Neural cell (in vitro differentiated cells): ENCODE results near the gene CDHR2. TPM values are rescaled to one million over a fixed set of nuclear protein-coding genes. Genes with fewer than 3 reads are reported as not detected.

Source experiments
- H2AFZ ChIP-seq: fragments of 200-600, 300-800 bp; sonication (generic), shearing (Covaris generic); 2 replicates; pipeline ENCODE4 v1.6.0; 2014; ENCODE audit warnings: low read depth, mild to moderate bottlenecking, antibody characterized with exemption, low read length, moderate library complexity
- H3F3A ChIP-seq: fragments of 200-600 bp; shearing (Covaris generic); 2 replicates; pipeline ENCODE4 v1.6.1; 2016; ENCODE audit warnings: mild to moderate bottlenecking, moderate library complexity, mixed read lengths, antibody characterized with exemption, low read length; ENCODE audit not compliant: insufficient read depth, poor library complexity, severe bottlenecking
- H3K27ac ChIP-seq: fragments of 200-600, 300-800 bp; sonication (generic), shearing (Covaris generic); 2 replicates; pipeline ENCODE4 v1.5.1; 2014; ENCODE audit warnings: mild to moderate bottlenecking, low read length, moderate library complexity
- H3K27me3 ChIP-seq: fragments of 300-800, 200-600 bp; sonication (generic), shearing (Covaris generic); 2 replicates; pipeline ENCODE4 v1.6.0; 2014; ENCODE audit warnings: mild to moderate bottlenecking, low read depth, low read length, moderate library complexity; ENCODE audit not compliant: insufficient read depth
- H3K36me3 ChIP-seq: fragments of 300-800, 200-600 bp; sonication (generic), shearing (Covaris generic); 2 replicates; pipeline ENCODE4 v1.5.1; 2014; ENCODE audit warnings: mild to moderate bottlenecking, antibody characterized with exemption, low read length, moderate library complexity; ENCODE audit not compliant: insufficient read depth
- H3K4me2 ChIP-seq: fragments of 300-800, 200-600 bp; sonication (generic), shearing (Covaris generic); 2 replicates; pipeline ENCODE4 v1.6.0; 2014; ENCODE audit warnings: mild to moderate bottlenecking, low read length
- H3K4me3 ChIP-seq: fragments of 300-800, 200-600 bp; sonication (generic), shearing (Covaris generic); 2 replicates; pipeline ENCODE4 v1.5.1; 2014; ENCODE audit warnings: mild to moderate bottlenecking, low read length, moderate library complexity
- H3K79me2 ChIP-seq: fragments of 200-600 bp; shearing (Covaris generic); replicated peaks from 2 replicates; pipeline ENCODE4 v1.6.0; 2014; ENCODE audit warnings: mild to moderate bottlenecking, low read length, moderate library complexity; ENCODE audit not compliant: insufficient read depth
- H3K9ac ChIP-seq: fragments of 300-800, 200-600 bp; sonication (generic), shearing (Covaris generic); 2 replicates; pipeline ENCODE4 v1.6.1; 2016; ENCODE audit warnings: mild to moderate bottlenecking, low read length, mixed read lengths
- H3K9me2 ChIP-seq: fragments of 200-600 bp; shearing (Covaris generic); 2 replicates; pipeline ENCODE4 v1.6.1; 2016; ENCODE audit warnings: mild to moderate bottlenecking, low read length, mixed read lengths; ENCODE audit not compliant: insufficient read depth
- H3K9me3 ChIP-seq: fragments of 200-600, 300-800 bp; sonication (generic), shearing (Covaris generic); 2 replicates; pipeline ENCODE4 v1.6.1; 2016; ENCODE audit warnings: mild to moderate bottlenecking, mixed run types, low read length, moderate library complexity, mixed read lengths
- H4K20me1 ChIP-seq: fragments of 200-600 bp; shearing (Covaris generic); 2 replicates; pipeline ENCODE4 v1.6.1; 2016; ENCODE audit warnings: mild to moderate bottlenecking, mixed run types; ENCODE audit not compliant: insufficient read depth
- CTCF ChIP-seq: fragments of 450-650 bp; IDR thresholded peaks from 2 replicates; pipeline ENCODE4 v1.5.1; 2014; ENCODE audit warnings: antibody characterized with exemption, mild to moderate bottlenecking, moderate library complexity; ENCODE audit not compliant: poor library complexity, severe bottlenecking
- EP300 ChIP-seq: fragments of 450-650 bp; conservative IDR thresholded peaks from 2 replicates; pipeline ENCODE4 v1.6.1; 2014; ENCODE audit warnings: antibody characterized with exemption, mild to moderate bottlenecking, moderate library complexity; ENCODE audit not compliant: poor library complexity, severe bottlenecking
- EZH2 ChIP-seq: fragments of 200-600, 300-800 bp; shearing (Covaris generic), sonication (generic); IDR thresholded peaks from 2 replicates; pipeline ENCODE4 v1.6.1; 2014; ENCODE audit warnings: antibody characterized with exemption, low read length, borderline replicate concordance, mild to moderate bottlenecking; ENCODE audit not compliant: insufficient read depth, poor library complexity, severe bottlenecking
- MXI1 ChIP-seq: fragments of 450-650 bp; conservative IDR thresholded peaks from 2 replicates; pipeline ENCODE4 v1.6.1; 2014; ENCODE audit warnings: antibody characterized with exemption, mild to moderate bottlenecking; ENCODE audit not compliant: poor library complexity, severe bottlenecking
- POLR2AphosphoS5 ChIP-seq: IDR thresholded peaks from 2 replicates; pipeline ENCODE4 v1.6.1; 2012
- RAD21 ChIP-seq: fragments of 450-650 bp; conservative IDR thresholded peaks from 2 replicates; pipeline ENCODE4 v1.6.1; 2014; ENCODE audit warnings: antibody characterized with exemption, mild to moderate bottlenecking, moderate library complexity
- REST ChIP-seq: IDR thresholded peaks from 2 replicates; pipeline ENCODE4 v1.6.1; 2012; ENCODE audit warnings: borderline replicate concordance
- SMC3 ChIP-seq: fragments of 450-650 bp; conservative IDR thresholded peaks from 2 replicates; pipeline ENCODE4 v1.6.1; 2014; ENCODE audit warnings: antibody characterized with exemption, mild to moderate bottlenecking, moderate library complexity; ENCODE audit not compliant: poor library complexity
- TAF1 ChIP-seq: IDR thresholded peaks from 2 replicates; pipeline ENCODE4 v1.6.1; 2012; ENCODE audit warnings: low read depth
- polyA plus RNA-seq: library from polyadenylated mRNA; depleted of rRNA; stranded (reverse); fragments of >200 nt; gene quantifications from 2 replicates; pipeline ENCODE4 v1.2.3, GENCODE V29; 2014

The CDHR2 gene
- polyA plus RNA-seq, 1 donor from 2014 or later: 1.0 TPM

GRCh38 chr5:176639208-176639607 lies 90.1 kb downstream of the CDHR2 start:
- Histone ChIP-seq H4K20me1 (no peaks in the 10 kb centered on the region), H3F3A (no peaks in the 10 kb centered on the region), H3K27me3 (no peaks in the 10 kb centered on the region), H3K4me2 (no peak overlapping the region), H2AFZ (no peak overlapping the region), H3K9ac (no peak overlapping the region), H3K79me2 (no peaks in the 10 kb centered on the region), H3K36me3 (no peaks in the 10 kb centered on the region), H3K27ac (no peak overlapping the region), H3K9me2 (no peaks in the 10 kb centered on the region), H3K4me3 (no peak overlapping the region), H3K9me3 (no peaks in the 10 kb centered on the region)
- TF ChIP-seq SMC3: no peak
- TF ChIP-seq REST: no peak
- TF ChIP-seq RAD21: no peak
- no peak for TF ChIP-seq MXI1
- TF ChIP-seq POLR2AphosphoS5: no peak
- TF ChIP-seq TAF1: no peak
- no peak for TF ChIP-seq CTCF
- TF ChIP-seq EZH2: no peak

- no peak overlapping the region for H3K4me2 ChIP-seq
- H3K79me2 ChIP-seq: no peaks in the 10 kb centered on the region
- no peak overlapping the region for H3K27ac ChIP-seq
- H4K20me1 ChIP-seq: no peaks in the 10 kb centered on the region
- no peaks in the 10 kb centered on the region for H3K9me2 ChIP-seq
- H3K27me3 ChIP-seq: no peaks in the 10 kb centered on the region
- no peak overlapping the region for H3K9ac ChIP-seq
- H3F3A ChIP-seq: no peaks in the 10 kb centered on the region
- TF ChIP-seq SMC3: no peak
- TF ChIP-seq EP300: no peak
- TF ChIP-seq POLR2AphosphoS5: no peak
- no peak for TF ChIP-seq RAD21
- TF ChIP-seq TAF1: no peak
- TF ChIP-seq EZH2: no peak
- no peak for TF ChIP-seq MXI1
- TF ChIP-seq CTCF: no peak
- TF ChIP-seq REST: no peak
- no peak overlapping the region for H3K4me3 ChIP-seq
- H3K9me3 ChIP-seq: no peaks in the 10 kb centered on the region
- no peak overlapping the region for H2AFZ ChIP-seq
- no peaks in the 10 kb centered on the region for H3K36me3 ChIP-seq
These were observed 90.8 kb downstream of the CDHR2 start for GRCh38 chr5:176639981-176640380.
